GM23248 (cell line): ENCODE results near the gene STRN4. TPM values are rescaled to one million over a fixed set of nuclear protein-coding genes. Genes with fewer than 3 reads are reported as not detected.

Experiments used
- DNase-seq: peaks from one replicate; pipeline ENCODE4 v3.0.0-alpha.2; 2015
- H2AFZ ChIP-seq: fragments of 200-600 bp; sonication (generic); 2 replicates; pipeline ENCODE4 v1.6.1; 2016; ENCODE audit warnings: antibody characterized with exemption
- H3F3A ChIP-seq: fragments of 200-600 bp; sonication (generic); 2 replicates; pipeline ENCODE4 v1.6.1; 2016; ENCODE audit warnings: mild to moderate bottlenecking, antibody characterized with exemption, mixed run types; ENCODE audit not compliant: insufficient read depth
- H3K27ac ChIP-seq: fragments of 200-600 bp; sonication (generic); 2 replicates; pipeline ENCODE4 v1.5.1; 2016; ENCODE audit warnings: mild to moderate bottlenecking
- H3K27me3 ChIP-seq: fragments of 200-600 bp; sonication (generic); replicated peaks from 2 replicates; pipeline ENCODE4 v1.6.1; 2016; ENCODE audit warnings: mild to moderate bottlenecking; ENCODE audit not compliant: insufficient read depth
- H3K36me3 ChIP-seq: fragments of 200-600 bp; sonication (generic); 2 replicates; pipeline ENCODE4 v1.6.1; 2016; ENCODE audit warnings: low read depth, mild to moderate bottlenecking
- H3K4me1 ChIP-seq: fragments of 200-600 bp; sonication (generic); 2 replicates; pipeline ENCODE4 v1.6.1; 2016; ENCODE audit warnings: mild to moderate bottlenecking; ENCODE audit not compliant: insufficient read depth
- H3K4me2 ChIP-seq: fragments of 200-600 bp; sonication (generic); one replicate; pipeline ENCODE4 v1.6.1; 2016; ENCODE audit warnings: mild to moderate bottlenecking; ENCODE audit not compliant: unreplicated experiment
- H3K4me3 ChIP-seq: fragments of 200-600 bp; sonication (generic); 2 replicates; pipeline ENCODE4 v1.5.1; 2016; ENCODE audit warnings: mild to moderate bottlenecking
- H3K79me2 ChIP-seq: fragments of 200-600 bp; sonication (generic); 2 replicates; pipeline ENCODE4 v1.6.1; 2016; ENCODE audit warnings: mild to moderate bottlenecking; ENCODE audit not compliant: insufficient read depth
- H3K9ac ChIP-seq: fragments of 200-600 bp; sonication (generic); 2 replicates; pipeline ENCODE4 v1.6.1; 2016; ENCODE audit warnings: mild to moderate bottlenecking
- H3K9me2 ChIP-seq: fragments of 200-600 bp; sonication (generic); 2 replicates; pipeline ENCODE4 v1.6.1; 2016; ENCODE audit warnings: mixed run types, mild to moderate bottlenecking, moderate library complexity; ENCODE audit not compliant: insufficient read depth
- H3K9me3 ChIP-seq: fragments of 200-600 bp; sonication (generic); one replicate; pipeline ENCODE4 v1.6.1; 2017; ENCODE audit warnings: low read depth
- H4K20me1 ChIP-seq: fragments of 200-600 bp; sonication (generic); 2 replicates; pipeline ENCODE4 v1.6.0; 2016; ENCODE audit not compliant: insufficient read depth
- EZH2 ChIP-seq: fragments of 200-600 bp; sonication (generic); IDR thresholded peaks from 2 replicates; pipeline ENCODE4 v1.6.1; 2018; ENCODE audit warnings: antibody characterized with exemption, mild to moderate bottlenecking; ENCODE audit not compliant: insufficient read depth, poor library complexity, severe bottlenecking
- EZH2phosphoT487 ChIP-seq: fragments of 200-600 bp; sonication (generic); IDR thresholded peaks from 2 replicates; pipeline ENCODE4 v1.6.1; 2018; ENCODE audit warnings: antibody characterized with exemption, moderate library complexity, mild to moderate bottlenecking, low read depth; ENCODE audit not compliant: insufficient read depth
- WGBS, 2 experiments: methylation state at CpG; one replicate each; pipeline ENCODE4 v1.1.6; 2015 to 2017; ENCODE audit warnings: low lambda C conversion rate in 2 of 2, low coverage in 1 of 2; ENCODE audit errors: missing lambda C conversion rate in 2 of 2; 5-methylcytosine and 5-hydroxymethylcytosine counted together
- in situ Hi-C: fragments of 300-500 bp; cut with MboI; formaldehyde crosslinking; loops from 2 replicates; pipeline ENCODE4 v1.15.0; 2020
- polyA plus RNA-seq: library from polyadenylated mRNA; unstranded; fragments of >200 nt; fragmentation: Nextera tagmentation; extraction: Ambion mirVana; gene quantifications from 2 replicates; pipeline ENCODE4 v1.2.1, GENCODE V29; 2016
- total RNA-seq: library from RNA; depleted of rRNA; stranded (reverse); fragments of >200 nt; shearing (Covaris generic); gene quantifications from 2 replicates; pipeline ENCODE4 v1.2.3, GENCODE V29; 2014

Gene STRN4
- total and polyA plus RNA-seq, 2 experiments from 2014 or later = 45.9 to 75.7 TPM

- H3K36me3 ChIP-seq = no peaks in the 10 kb centered on the region; the same call in 1 of the 2 replicates
- H3K79me2 ChIP-seq = peaks cover 26% of the 10 kb centered on the region
- no peaks in the 10 kb centered on the region for H3K9me3 ChIP-seq
- 0 out of 2 replicates have a peak overlapping the region, but pooled peaks have one; percentile 9 for H3K27ac ChIP-seq
- H3K9me2 ChIP-seq = no peaks in the 10 kb centered on the region
- in situ Hi-C loops = no loop called here
- WGBS, 2 experiments = 76 to 81% methylated on average over 16 to 17 of the region's 17 CpGs
- no peak overlapping the region for H3K4me3 ChIP-seq
- H3K4me2 ChIP-seq = no peak overlapping the region
- no peak overlapping the region for H3K9ac ChIP-seq
- no peaks in the 10 kb centered on the region for H4K20me1 ChIP-seq
- H3K4me1 ChIP-seq = peaks cover 10% of the 10 kb centered on the region; the same call in 1 of the 2 replicates
- H2AFZ ChIP-seq = no peak overlapping the region
- DNase-seq = peak; percentile 36
- TF ChIP-seq EZH2 (no peak), EZH2phosphoT487 (no peak)
- 0 out of 2 replicates have a peak, but pooled peaks cover 4% of the 10 kb centered on the region for H3F3A ChIP-seq
- no peaks in the 10 kb centered on the region for H3K27me3 ChIP-seq
These were observed 27.9 kb downstream of the STRN4 start for GRCh38 chr19:46718157-46718933.

- H3F3A ChIP-seq = 0 out of 2 replicates have a peak, but pooled peaks cover 4% of the 10 kb centered on the region
- peaks cover 26% of the 10 kb centered on the region for H3K79me2 ChIP-seq
- no peaks in the 10 kb centered on the region for H3K9me2 ChIP-seq
- H2AFZ ChIP-seq = no peak overlapping the region
- no peaks in the 10 kb centered on the region; the same call in 1 of the 2 replicates for H3K36me3 ChIP-seq
- in situ Hi-C loops = no loop called here
- H3K4me3 ChIP-seq = peak overlapping the region; percentile 84
- peak overlapping the region; percentile 91 for H3K4me2 ChIP-seq
- peaks cover 10% of the 10 kb centered on the region; the same call in 1 of the 2 replicates for H3K4me1 ChIP-seq
- DNase-seq = peak; percentile 45
- no peaks in the 10 kb centered on the region for H3K27me3 ChIP-seq
- TF ChIP-seq EZH2 = no peak
- no peak for TF ChIP-seq EZH2phosphoT487
- no peaks in the 10 kb centered on the region for H3K9me3 ChIP-seq
- H3K27ac ChIP-seq = peak overlapping the region; percentile 38; the same call in 1 of the 2 replicates
- H4K20me1 ChIP-seq = no peaks in the 10 kb centered on the region
- WGBS, 2 experiments = 19 to 23% methylated on average over 9 of the region's 9 CpGs
- peak overlapping the region; percentile 89 for H3K9ac ChIP-seq
These were observed 28.5 kb downstream of the STRN4 start for GRCh38 chr19:46717716-46718143.

- 0 to 2% methylated on average over 32 to 48 of the region's 52 CpGs for WGBS, 2 experiments
- Histone ChIP-seq H3F3A (0 out of 2 replicates have a peak, but pooled peaks cover 4% of the 10 kb centered on the region), H3K9ac (peak within 1 kb of the TSS; percentile 89), H3K79me2 (peaks cover 26% of the 10 kb centered on the region), H3K9me2 (no peaks in the 10 kb centered on the region), H4K20me1 (no peaks in the 10 kb centered on the region), H3K9me3 (no peaks in the 10 kb centered on the region), H3K4me2 (peak within 1 kb of the TSS; percentile 91), H3K36me3 (no peaks in the 10 kb centered on the region; the same call in 1 of the 2 replicates), H3K4me3 (peak within 1 kb of the TSS; percentile 84), H3K27me3 (no peaks in the 10 kb centered on the region), H2AFZ (peak within 1 kb of the TSS; percentile 82), H3K4me1 (peaks cover 10% of the 10 kb centered on the region; the same call in 1 of the 2 replicates), H3K27ac (peak within 1 kb of the TSS; percentile 38)
- TF ChIP-seq EZH2phosphoT487 (no peak), EZH2 (no peak)
- in situ Hi-C loops = no loop called here
- DNase-seq = peak; percentile 89
These were observed 29.1 kb downstream of the STRN4 start, which contains the start of gene PRKD2 for GRCh38 chr19:46717034-46717715. Gene PRKD2 (minus strand): TSS chr19:46717114. CDS start chr19:46716370, 744 bp downstream.

- Histone ChIP-seq H3K9ac (peak overlapping the region; percentile 89), H3K27ac (peak overlapping the region; percentile 32; the same call in 1 of the 2 replicates), H3K36me3 (no peaks in the 10 kb centered on the region), H3K79me2 (peaks cover 26% of the 10 kb centered on the region), H3F3A (0 out of 2 replicates have a peak, but pooled peaks cover 4% of the 10 kb centered on the region), H3K4me3 (peak overlapping the region; percentile 84), H3K9me3 (no peaks in the 10 kb centered on the region), H2AFZ (peak overlapping the region; percentile 82), H4K20me1 (no peaks in the 10 kb centered on the region), H3K27me3 (no peaks in the 10 kb centered on the region), H3K9me2 (no peaks in the 10 kb centered on the region), H3K4me2 (peak overlapping the region; percentile 91), H3K4me1 (peaks cover 10% of the 10 kb centered on the region; the same call in 1 of the 2 replicates)
- in situ Hi-C loops = no loop called here
- DNase-seq = peak; percentile 37
- WGBS, 2 experiments = 1 to 8% methylated on average over 5 to 20 of the region's 20 CpGs
- TF ChIP-seq EZH2phosphoT487 (no peak), EZH2 (no peak)
These were observed 29.6 kb downstream of the STRN4 start for GRCh38 chr19:46716672-46717033.
